AG20443 (cell line): ENCODE measurements around the gene GATA6.

Source experiments
- DNase-seq: peaks from one replicate; pipeline ENCODE4 v3.0.0; 2012; ENCODE audit warnings: low spot score, mixed read lengths

Gene GATA6

GRCh38 chr18:22243513-22243912 lies 74.1 kb downstream of the GATA6 start:
- DNase-seq, result no peak

- DNase-seq, result no peak
These were observed 80.6 kb downstream of the GATA6 start for GRCh38 chr18:22250026-22250425.

- no peak for DNase-seq
These were observed 81.2 kb downstream of the GATA6 start for GRCh38 chr18:22250591-22250996.
